NB4 (cell line): Measurements from ENCODE around the gene EHD1.

Source experiments
- DNase-seq: peaks from one replicate; pipeline ENCODE4 v3.0.0; 2010; ENCODE audit warnings: low read depth
- H3K4me3 ChIP-seq: one replicate; pipeline ENCODE4 v1.5.1; 2011; ENCODE audit warnings: mild to moderate bottlenecking, low read depth, low read length, moderate library complexity
- MYC ChIP-seq: IDR thresholded peaks from 2 replicates; pipeline ENCODE4 v1.6.1; 2011; ENCODE audit warnings: low read depth, low read length
- POLR2A ChIP-seq: IDR thresholded peaks from 2 replicates; pipeline ENCODE4 v1.6.1; 2011; ENCODE audit warnings: mild to moderate bottlenecking; ENCODE audit not compliant: insufficient read length; ENCODE audit errors: extremely low read depth
- TF ChIP-seq, protein P1 (sequence below): IDR thresholded peaks from 2 replicates; pipeline ENCODE4 v1.6.1; 2011; ENCODE audit warnings: low read depth, low read length
- TF ChIP-seq, protein P2 (sequence below): IDR thresholded peaks from one replicate; pipeline ENCODE4 v1.5.1; 2012; ENCODE audit warnings: low read depth, low read length

EHD1 gene

GRCh38 chr11:64923151-64923661 is 44.8 kb upstream of the EHD1 start:
- DNase-seq, result no peak
- TF ChIP-seq MYC (no peak), POLR2A (no peak)
- TF ChIP-seq, protein P1, sequence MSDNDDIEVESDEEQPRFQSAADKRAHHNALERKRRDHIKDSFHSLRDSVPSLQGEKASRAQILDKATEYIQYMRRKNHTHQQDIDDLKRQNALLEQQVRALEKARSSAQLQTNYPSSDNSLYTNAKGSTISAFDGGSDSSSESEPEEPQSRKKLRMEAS, result no peak
- TF ChIP-seq, protein P2, sequence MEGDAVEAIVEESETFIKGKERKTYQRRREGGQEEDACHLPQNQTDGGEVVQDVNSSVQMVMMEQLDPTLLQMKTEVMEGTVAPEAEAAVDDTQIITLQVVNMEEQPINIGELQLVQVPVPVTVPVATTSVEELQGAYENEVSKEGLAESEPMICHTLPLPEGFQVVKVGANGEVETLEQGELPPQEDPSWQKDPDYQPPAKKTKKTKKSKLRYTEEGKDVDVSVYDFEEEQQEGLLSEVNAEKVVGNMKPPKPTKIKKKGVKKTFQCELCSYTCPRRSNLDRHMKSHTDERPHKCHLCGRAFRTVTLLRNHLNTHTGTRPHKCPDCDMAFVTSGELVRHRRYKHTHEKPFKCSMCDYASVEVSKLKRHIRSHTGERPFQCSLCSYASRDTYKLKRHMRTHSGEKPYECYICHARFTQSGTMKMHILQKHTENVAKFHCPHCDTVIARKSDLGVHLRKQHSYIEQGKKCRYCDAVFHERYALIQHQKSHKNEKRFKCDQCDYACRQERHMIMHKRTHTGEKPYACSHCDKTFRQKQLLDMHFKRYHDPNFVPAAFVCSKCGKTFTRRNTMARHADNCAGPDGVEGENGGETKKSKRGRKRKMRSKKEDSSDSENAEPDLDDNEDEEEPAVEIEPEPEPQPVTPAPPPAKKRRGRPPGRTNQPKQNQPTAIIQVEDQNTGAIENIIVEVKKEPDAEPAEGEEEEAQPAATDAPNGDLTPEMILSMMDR, result no peak
- no peak overlapping the region for H3K4me3 ChIP-seq

GRCh38 chr11:64921384-64921783 is 43.0 kb upstream of the EHD1 start:
- H3K4me3 ChIP-seq, result no peak overlapping the region
- no peak for DNase-seq
- TF ChIP-seq, protein P2, result no peak

GRCh38 chr11:64920124-64920523 is 41.7 kb upstream of the EHD1 start:
- no peak overlapping the region for H3K4me3 ChIP-seq
- no peak for DNase-seq

DNA sequence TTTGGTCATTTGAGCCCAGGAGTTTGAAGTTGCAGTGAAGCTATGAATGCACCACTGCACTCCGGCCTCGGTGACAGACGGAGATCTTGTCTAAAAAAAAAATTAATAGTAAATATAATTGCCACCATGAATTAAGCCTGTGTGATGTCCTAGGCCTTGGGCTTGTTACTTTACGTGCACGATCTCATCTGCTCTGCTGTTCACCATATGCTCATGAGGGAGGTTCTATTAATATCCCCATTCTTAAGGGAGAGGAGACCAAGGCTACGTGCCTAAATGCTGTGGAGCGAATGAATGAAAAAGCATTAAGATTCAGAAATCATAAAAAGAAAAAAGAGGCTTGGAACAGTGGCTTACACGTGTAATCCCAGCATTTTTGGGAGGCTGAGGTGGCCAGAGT is 41.2 kb upstream of the EHD1 start:
- no peak for DNase-seq
- no peak overlapping the region for H3K4me3 ChIP-seq
- TF ChIP-seq, protein P2, result no peak
- TF ChIP-seq MYC (no peak), POLR2A (no peak)
- TF ChIP-seq, protein P1, result no peak

More at GRCh38 chr11:64920124-64920523, 41.7 kb upstream of the EHD1 start:
- TF ChIP-seq, protein P2, result no peak
- TF ChIP-seq, protein P1, result no peak

DNA sequence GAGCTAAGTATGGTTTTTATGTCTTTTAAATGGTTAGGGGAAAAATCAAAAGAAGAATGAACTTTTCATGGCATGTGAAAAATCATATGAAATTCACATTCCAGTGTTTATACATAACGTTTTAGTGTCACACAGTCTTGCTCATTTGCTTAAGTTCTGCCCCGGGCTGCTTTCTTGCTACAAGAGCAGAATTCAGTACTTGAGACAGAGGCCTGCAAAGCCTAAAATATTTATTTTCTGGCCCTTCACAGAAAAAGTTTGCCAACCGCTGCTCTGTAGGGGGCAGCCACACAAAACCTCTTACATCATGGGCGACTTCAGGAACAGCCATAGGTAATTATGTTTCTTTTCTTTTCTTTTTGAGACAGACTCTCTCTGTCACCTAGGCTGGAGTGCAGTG is 39.6 kb upstream of the EHD1 start:
- peak; percentile 70 for DNase-seq
- H3K4me3 ChIP-seq, result peak overlapping the region; percentile 67
- TF ChIP-seq, protein P2, result no peak
- TF ChIP-seq, protein P1, result no peak
- TF ChIP-seq MYC, result no peak
- TF ChIP-seq POLR2A, result no peak

DNA sequence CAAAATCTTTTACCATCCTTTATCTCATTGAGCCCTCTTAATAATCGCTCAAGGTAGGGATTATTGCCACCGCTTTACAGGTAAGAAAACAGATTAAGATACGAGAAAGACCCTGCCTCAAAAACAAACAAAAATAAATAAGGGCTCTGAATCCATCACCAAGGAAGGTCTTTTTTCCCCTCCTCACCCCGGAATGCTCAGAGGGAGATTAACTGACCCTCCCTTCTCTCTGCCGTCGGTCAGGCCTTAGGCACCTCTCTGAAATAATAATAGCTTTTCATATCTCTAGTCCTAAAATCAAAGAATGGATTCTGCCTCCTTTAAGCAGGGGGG is 39.2 kb upstream of the EHD1 start:
- peak overlapping the region; percentile 67 for H3K4me3 ChIP-seq
- no peak for DNase-seq
- TF ChIP-seq, protein P2, result no peak
- no peak for TF ChIP-seq POLR2A
- TF ChIP-seq, protein P1, result no peak
- no peak for TF ChIP-seq MYC
